Measurements from ENCODE around the gene OVCH1. TPM values are rescaled to one million over a fixed set of nuclear protein-coding genes. Genes with fewer than 3 reads are reported as not detected.

Gene OVCH1
- polyA plus RNA-seq, 1 of the 3 experiments (the other 2 are of a cell fraction): not detected

DNA sequence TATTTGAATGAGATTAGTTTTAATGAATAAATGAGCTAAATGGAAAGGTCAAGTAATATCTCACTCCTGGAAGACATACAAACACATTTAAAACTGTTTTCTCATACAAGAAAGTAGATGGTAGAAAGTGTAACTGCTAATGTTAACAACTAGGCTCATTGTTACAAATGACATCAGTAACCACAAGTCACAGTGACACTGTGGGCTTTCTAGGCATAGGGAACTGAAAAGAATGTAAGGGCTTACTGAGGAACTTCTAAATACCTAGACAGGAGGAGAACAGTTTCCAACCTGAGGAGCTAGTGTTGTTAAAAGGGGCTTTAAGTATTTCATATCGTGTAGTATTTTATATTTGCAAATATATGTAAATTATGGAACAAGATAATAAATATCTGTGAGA, 99.0 kb downstream of the OVCH1 start:
- H3K9me2 ChIP-seq: no peaks in the 10 kb centered on the region
- H3K4me2 ChIP-seq: no peak overlapping the region
- TF ChIP-seq, protein P1, sequence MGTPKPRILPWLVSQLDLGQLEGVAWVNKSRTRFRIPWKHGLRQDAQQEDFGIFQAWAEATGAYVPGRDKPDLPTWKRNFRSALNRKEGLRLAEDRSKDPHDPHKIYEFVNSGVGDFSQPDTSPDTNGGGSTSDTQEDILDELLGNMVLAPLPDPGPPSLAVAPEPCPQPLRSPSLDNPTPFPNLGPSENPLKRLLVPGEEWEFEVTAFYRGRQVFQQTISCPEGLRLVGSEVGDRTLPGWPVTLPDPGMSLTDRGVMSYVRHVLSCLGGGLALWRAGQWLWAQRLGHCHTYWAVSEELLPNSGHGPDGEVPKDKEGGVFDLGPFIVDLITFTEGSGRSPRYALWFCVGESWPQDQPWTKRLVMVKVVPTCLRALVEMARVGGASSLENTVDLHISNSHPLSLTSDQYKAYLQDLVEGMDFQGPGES (IDR thresholded peaks at IDR 0.05; ENCODE audit: low read depth, low read length): no peak
- no peak for TF ChIP-seq RFX5 (IDR thresholded peaks at IDR 0.05; ENCODE audit: low read length)
- TF ChIP-seq TAF1 (IDR thresholded peaks at IDR 0.05; ENCODE audit: borderline replicate concordance, low read depth, low read length): no peak
- TF ChIP-seq, protein P2, sequence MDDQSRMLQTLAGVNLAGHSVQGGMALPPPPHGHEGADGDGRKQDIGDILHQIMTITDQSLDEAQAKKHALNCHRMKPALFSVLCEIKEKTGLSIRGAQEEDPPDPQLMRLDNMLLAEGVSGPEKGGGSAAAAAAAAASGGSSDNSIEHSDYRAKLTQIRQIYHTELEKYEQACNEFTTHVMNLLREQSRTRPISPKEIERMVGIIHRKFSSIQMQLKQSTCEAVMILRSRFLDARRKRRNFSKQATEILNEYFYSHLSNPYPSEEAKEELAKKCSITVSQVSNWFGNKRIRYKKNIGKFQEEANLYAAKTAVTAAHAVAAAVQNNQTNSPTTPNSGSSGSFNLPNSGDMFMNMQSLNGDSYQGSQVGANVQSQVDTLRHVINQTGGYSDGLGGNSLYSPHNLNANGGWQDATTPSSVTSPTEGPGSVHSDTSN (IDR thresholded peaks at IDR 0.05): no peak
- TF ChIP-seq, protein P3, sequence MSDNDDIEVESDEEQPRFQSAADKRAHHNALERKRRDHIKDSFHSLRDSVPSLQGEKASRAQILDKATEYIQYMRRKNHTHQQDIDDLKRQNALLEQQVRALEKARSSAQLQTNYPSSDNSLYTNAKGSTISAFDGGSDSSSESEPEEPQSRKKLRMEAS (IDR thresholded peaks at IDR 0.05; ENCODE audit: low read depth): no peak
- TF ChIP-seq GABPA (IDR thresholded peaks at IDR 0.05; ENCODE audit: low read depth): no peak
- no peak for TF ChIP-seq FOSL2 (IDR thresholded peaks at IDR 0.05; ENCODE audit: borderline replicate concordance, low read depth)
- TF ChIP-seq POLR2AphosphoS5 (IDR thresholded peaks at IDR 0.05; ENCODE audit: low read depth, low read length): no peak
- TF ChIP-seq RAD21 (IDR thresholded peaks at IDR 0.05; ENCODE audit: low read length): no peak
- TF ChIP-seq, protein P4, sequence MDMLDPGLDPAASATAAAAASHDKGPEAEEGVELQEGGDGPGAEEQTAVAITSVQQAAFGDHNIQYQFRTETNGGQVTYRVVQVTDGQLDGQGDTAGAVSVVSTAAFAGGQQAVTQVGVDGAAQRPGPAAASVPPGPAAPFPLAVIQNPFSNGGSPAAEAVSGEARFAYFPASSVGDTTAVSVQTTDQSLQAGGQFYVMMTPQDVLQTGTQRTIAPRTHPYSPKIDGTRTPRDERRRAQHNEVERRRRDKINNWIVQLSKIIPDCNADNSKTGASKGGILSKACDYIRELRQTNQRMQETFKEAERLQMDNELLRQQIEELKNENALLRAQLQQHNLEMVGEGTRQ (IDR thresholded peaks at IDR 0.05; ENCODE audit: borderline replicate concordance, low read depth, low read length): no peak
- H2AFZ ChIP-seq (ENCODE audit: low read depth): no peak overlapping the region
- no peaks in the 10 kb centered on the region for H4K20me1 ChIP-seq (ENCODE audit: insufficient read depth)
- H3K4me3 ChIP-seq (ENCODE audit: low read depth in 2 of 2, low read length in 1 of 2): no peak overlapping the region
- no peak overlapping the region for H3K27ac ChIP-seq (ENCODE audit: low read depth in 2 of 2, low read length in 1 of 2)
- H3K79me2 ChIP-seq (ENCODE audit: insufficient read depth): no peaks in the 10 kb centered on the region
- H3K36me3 ChIP-seq (replicated peaks in 1 of 2; ENCODE audit: control insufficient read depth in 1 of 2, insufficient read depth in 2 of 2, low read length in 1 of 2): no peaks in the 10 kb centered on the region
- CTCF ChIA-PET: no interaction called here
- H3K27me3 ChIP-seq (ENCODE audit: insufficient read depth): no peaks in the 10 kb centered on the region
- no peaks in the 10 kb centered on the region for H3F3A ChIP-seq (replicated peaks; ENCODE audit: insufficient read depth)
- 80% methylated on average over 1 of the region's 1 CpG for WGBS (ENCODE audit: low lambda C conversion rate)
- H3K9me3 ChIP-seq: no peaks in the 10 kb centered on the region
- DNase-seq: no peak
- H3K4me1 ChIP-seq (ENCODE audit: control insufficient read depth in 1 of 2, insufficient read depth in 2 of 2, low read depth in 1 of 2, low read length in 1 of 2): no peaks in the 10 kb centered on the region
- POLR2A ChIA-PET: no interaction called here
- no peak overlapping the region for H3K9ac ChIP-seq

DNA sequence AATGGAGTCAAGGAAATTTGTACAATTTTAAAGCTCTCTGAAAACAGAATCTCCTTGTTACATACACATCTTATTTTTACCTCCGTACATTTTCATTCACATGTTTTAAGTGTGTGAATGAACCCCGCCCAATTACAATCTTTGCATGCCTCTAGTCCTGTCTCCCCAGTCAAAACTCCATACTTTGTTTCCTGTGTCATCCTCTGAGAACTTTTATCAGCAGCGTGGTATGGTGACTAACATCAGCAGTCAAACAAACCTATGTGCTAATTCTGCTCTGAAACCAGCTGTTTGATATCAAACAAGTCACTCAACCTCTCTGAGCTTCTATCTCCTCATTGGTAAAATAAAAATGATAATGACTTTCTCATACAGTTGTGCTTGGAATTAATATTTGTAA, 100.7 kb downstream of the OVCH1 start:
- no peaks in the 10 kb centered on the region for H3K36me3 ChIP-seq (replicated peaks in 1 of 2; ENCODE audit: control insufficient read depth in 1 of 2, insufficient read depth in 2 of 2, low read length in 1 of 2)
- ChIA-PET POLR2A (no interaction called here), CTCF (no interaction called here)
- H3K79me2 ChIP-seq (ENCODE audit: insufficient read depth): no peaks in the 10 kb centered on the region
- no peaks in the 10 kb centered on the region for H3F3A ChIP-seq (replicated peaks; ENCODE audit: insufficient read depth)
- H3K4me1 ChIP-seq (ENCODE audit: control insufficient read depth in 1 of 2, insufficient read depth in 2 of 2, low read depth in 1 of 2, low read length in 1 of 2): no peaks in the 10 kb centered on the region
- H3K9ac ChIP-seq: no peak overlapping the region
- H3K9me3 ChIP-seq: no peaks in the 10 kb centered on the region
- H3K27ac ChIP-seq (ENCODE audit: low read depth in 2 of 2, low read length in 1 of 2): no peak overlapping the region
- H4K20me1 ChIP-seq (ENCODE audit: insufficient read depth): no peaks in the 10 kb centered on the region
- no peaks in the 10 kb centered on the region for H3K9me2 ChIP-seq
- no peak for DNase-seq
- H3K4me3 ChIP-seq (ENCODE audit: low read depth in 2 of 2, low read length in 1 of 2): no peak overlapping the region
- no peak overlapping the region for H3K4me2 ChIP-seq
- 71% methylated on average over 3 of the region's 3 CpGs for WGBS (ENCODE audit: low lambda C conversion rate)
- no peak for TF ChIP-seq SIN3A (IDR thresholded peaks at IDR 0.05; ENCODE audit: borderline replicate concordance, low read depth, low read length)
- TF ChIP-seq GABPA (IDR thresholded peaks at IDR 0.05; ENCODE audit: low read depth): no peak
- TF ChIP-seq, protein P4 (IDR thresholded peaks at IDR 0.05; ENCODE audit: borderline replicate concordance, low read depth, low read length): no peak
- no peak for TF ChIP-seq SMC3 (IDR thresholded peaks at IDR 0.05; ENCODE audit: low read depth, low read length)
- no peak overlapping the region for H2AFZ ChIP-seq (ENCODE audit: low read depth)
- H3K27me3 ChIP-seq (ENCODE audit: insufficient read depth): no peaks in the 10 kb centered on the region

All from SK-N-SH (cell line).